HG03439 (cell line): ENCODE data around the gene C1orf56.

Experiments used
- ATAC-seq: cut with Tn5 transposase; IDR thresholded peaks from one replicate; pipeline ENCODE4 v1.9.1; 2021; ENCODE audit warnings: mild to moderate bottlenecking, moderate library complexity; ENCODE audit not compliant: unreplicated experiment

C1orf56 gene

GRCh38 chr1:151047591-151047924 is at the start of gene C1orf56:
Gene C1orf56 (plus strand): TSS chr1:151047751. CDS start chr1:151047848, 97 bp downstream.
- ATAC-seq: peak; percentile 47

GRCh38 chr1:150997949-150998348 is 49.6 kb upstream of the C1orf56 start:
- no peak for ATAC-seq

GRCh38 chr1:150999051-150999674 is 48.4 kb upstream of the C1orf56 start:
- ATAC-seq: no peak

GRCh38 chr1:150999926-151000325 is 47.6 kb upstream of the C1orf56 start:
- no peak for ATAC-seq

DNA sequence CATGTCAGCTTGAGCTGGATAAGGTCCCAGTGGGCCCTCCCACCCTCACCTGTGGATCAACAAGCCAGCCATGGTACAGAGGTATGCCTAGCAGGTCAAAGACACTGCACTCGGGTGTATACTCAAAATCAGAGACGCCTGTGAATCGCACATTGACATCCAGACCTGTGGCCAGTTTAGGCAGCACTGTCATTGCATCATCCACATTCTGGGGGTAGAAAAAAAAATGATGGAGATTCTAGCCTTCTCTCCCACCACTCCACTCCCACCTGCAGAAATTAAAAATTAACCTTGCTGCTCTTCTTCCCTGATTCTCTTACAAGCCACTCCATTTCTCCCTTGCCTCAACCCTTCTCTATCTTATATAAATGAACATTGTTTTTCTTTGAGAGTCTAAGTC is 47.1 kb upstream of the C1orf56 start:
- ATAC-seq: no peak

GRCh38 chr1:151001602-151002001 is 45.9 kb upstream of the C1orf56 start:
- ATAC-seq: no peak

DNA sequence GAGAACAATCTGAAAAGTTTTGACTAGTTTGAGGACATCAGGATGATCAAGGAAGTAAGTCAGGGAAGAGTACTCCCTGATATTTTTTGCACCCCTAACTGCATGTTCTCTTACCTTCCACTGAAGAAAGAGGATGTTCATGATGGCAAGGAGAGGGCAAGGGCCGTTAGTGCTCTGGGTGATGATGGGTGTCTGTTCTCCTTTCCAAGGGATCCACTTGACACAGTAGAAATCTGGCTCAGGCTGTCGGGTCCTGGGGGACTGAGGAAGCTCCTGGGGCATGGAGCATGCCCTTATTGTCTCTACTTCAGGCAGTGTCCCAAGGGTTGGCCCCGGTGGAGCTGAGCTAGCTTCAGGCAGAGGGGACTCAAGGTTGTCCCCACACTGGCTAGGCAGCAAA is 45.5 kb upstream of the C1orf56 start:
- ATAC-seq: no peak

DNA sequence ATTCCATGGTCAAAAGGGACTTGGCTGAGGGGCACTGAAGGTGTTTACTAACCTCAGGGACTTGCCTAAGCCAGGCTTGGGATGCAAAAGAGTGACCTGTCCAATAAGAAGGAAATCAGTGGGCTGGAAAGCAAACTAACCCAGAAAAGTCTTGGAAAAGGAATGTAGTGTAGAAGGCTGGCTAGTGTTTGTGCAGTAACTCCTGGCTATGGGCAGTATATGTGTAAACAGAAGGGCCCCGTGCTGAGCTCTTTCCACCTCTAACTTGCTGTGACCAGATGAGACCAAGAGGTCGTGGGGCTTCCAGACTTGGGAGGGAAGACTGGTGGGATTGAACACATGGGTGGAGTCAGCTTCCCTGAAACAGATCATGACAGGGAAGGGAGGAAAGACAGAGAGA is 44.9 kb upstream of the C1orf56 start:
- ATAC-seq: no peak

GRCh38 chr1:151003180-151003579 is 44.4 kb upstream of the C1orf56 start:
- ATAC-seq: no peak

DNA sequence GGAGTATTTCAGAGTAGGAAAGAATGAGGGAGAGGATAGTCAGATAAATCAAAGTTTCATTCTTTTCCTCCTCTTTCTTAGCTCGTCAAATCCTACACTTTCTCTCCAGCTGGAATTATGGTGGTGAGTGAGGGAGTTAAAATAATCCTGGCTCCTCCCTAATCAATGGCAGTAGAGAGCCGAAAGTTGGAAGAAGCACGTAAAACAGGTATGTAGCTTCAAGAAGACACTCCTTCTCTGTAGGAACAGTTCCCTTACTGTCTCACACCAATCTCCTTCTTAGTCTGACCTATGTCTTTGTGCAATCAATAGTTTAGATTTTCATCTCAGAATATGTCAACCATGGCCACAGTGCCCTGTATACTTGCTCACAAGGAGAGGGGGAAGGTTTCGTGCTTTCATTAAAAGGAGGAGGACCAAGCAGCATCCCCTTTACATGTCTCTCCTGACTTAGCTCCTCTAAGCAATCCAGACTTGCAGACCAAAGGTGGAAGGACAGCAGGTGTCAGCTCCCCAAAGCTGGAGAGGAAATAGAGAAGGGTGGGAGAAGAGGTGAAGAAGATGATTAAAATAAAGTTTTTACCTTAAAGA is 41.7 kb upstream of the C1orf56 start:
- no peak for ATAC-seq

DNA sequence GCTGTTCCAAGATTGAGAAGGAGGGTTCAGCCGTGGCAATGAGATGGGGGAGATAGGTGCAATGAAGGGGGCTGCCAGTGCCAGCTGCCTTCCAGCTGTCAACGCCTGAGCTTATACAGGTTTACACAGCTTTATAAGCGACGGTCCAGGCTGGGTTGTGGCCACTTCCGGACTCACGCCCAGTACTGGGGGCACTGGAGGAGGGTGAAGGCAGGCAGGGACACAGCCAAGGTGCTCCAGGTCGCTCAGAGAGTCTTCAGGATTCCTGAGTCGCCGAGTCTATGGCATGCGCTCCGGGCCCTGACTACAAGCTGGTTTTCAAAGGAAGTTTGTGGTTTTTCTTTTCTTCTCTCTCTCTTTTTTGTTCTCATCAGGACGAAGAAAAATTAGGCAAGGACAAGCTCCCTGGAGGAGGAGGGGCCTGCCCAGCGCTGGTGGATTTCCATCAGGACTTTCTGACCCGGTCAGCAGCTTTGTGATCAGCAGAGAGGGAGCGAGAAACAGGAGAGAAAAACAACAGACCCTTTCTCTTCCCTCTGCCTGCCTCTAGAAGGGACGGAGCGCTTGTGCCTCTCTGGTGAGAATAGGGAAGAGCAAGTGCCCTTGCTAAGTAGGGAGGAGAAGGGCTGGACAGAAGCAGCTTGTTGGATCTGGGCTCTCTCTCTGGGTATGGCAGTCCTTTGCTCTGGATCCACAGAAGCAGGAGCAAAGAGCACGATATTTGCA is 41.1 kb upstream of the C1orf56 start, which contains the start of gene MINDY1:
MINDY1 (minus strand) TSS at position 576 of the 726 bp plus-strand sequence. CDS start 4,285 bp downstream, outside the sequence.
- ATAC-seq: no peak

DNA sequence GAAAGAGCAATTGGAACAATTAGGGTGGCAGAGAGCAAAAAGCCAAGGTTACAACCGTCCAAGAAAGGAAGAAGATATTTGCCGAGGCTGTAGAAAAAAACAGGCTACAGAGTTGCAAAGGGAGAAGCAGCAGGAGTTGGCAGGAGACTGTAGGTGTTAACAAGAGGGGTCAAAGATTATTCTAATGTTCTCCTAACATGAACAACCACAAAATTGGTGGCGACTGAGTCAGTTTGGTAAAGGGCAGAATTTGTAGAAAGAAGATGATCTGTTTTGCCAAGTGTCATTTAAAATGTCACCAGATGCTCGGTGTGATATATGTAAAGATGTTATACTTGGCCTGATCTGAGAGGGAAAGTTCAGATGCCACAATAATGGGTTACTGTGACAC is 39.7 kb upstream of the C1orf56 start:
- peak; percentile 5 for ATAC-seq

- peak; percentile 82 for ATAC-seq
Measured at GRCh38 chr1:151008244-151009205, 39.0 kb upstream of the C1orf56 start, which contains the start of gene PRUNE1. Gene PRUNE1 (plus strand): TSS chr1:151008449. CDS start chr1:151008633, 184 bp downstream.

GRCh38 chr1:151009206-151009587 is 38.4 kb upstream of the C1orf56 start:
- ATAC-seq: no peak

- ATAC-seq: no peak
Measured at GRCh38 chr1:151009674-151010345, 37.7 kb upstream of the C1orf56 start.

DNA sequence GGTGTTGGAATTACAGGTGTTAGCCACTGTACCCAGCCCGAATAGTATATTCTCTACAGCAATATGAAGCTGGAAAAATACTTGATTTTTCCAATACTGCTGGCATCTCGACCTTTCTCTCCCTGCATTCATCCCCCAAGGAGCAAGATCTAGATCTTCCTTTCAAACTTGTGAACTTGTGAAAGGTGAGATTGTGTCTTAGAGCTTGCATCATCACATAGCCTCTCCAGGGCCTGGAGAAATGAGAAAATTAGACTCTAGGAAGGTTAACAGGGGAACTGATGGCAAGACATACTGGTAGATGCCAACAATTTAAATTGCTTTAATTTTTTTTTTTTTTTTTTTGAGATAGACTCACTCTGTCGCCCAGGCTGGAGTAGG is 37.2 kb upstream of the C1orf56 start:
- ATAC-seq: no peak

- no peak for ATAC-seq
Measured at GRCh38 chr1:151011154-151011850, 36.2 kb upstream of the C1orf56 start.

DNA sequence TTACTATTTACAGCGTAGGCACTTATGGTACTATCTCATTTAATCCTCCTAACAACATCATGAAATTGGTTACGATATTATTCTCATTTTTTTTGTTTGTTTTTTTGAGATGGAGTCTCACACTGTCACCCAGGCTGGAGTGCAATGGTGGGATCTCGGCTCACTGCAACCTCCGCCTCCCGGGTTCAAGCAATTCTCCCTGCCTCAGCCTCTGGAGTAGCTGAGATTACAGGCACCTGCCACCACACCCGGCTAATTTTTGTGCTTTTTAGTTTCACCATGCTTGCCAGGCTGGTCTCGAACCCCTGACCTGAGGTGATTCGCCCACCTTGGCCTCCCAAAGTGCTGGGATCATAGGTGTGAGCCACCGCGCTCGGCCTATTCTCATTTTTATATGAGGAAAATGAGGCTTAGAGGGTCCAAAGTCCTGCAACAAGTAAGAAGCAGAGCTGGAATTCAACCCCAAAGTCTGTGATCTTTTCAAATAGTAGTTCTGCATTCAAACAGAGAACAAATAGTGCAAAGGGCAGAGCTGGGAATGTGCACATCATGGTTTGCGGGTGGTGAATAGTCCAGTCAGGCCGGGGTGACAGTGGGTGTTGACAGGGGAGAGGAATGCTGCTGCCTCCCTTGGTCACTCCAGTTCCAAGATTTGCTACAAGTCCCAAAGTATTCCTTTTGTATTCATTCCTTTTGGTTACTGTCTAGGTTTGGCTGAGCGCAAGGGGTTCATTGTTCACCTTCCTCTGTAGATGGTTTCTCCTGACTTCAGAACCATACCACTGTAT is 34.7 kb upstream of the C1orf56 start:
- ATAC-seq: no peak

GRCh38 chr1:151013518-151013917 is 34.0 kb upstream of the C1orf56 start:
- ATAC-seq: no peak
